HFFc6 (cell line): ENCODE results near the gene GALNT5. TPM values are rescaled to one million over a fixed set of nuclear protein-coding genes. Genes with fewer than 3 reads are reported as not detected.

Experiments used
- DNase-seq: peaks from one replicate; pipeline ENCODE4 v3.0.0-alpha.2; 2018
- H3K27ac Mint-ChIP-seq: 2 replicates; pipeline ENCODE4 v1.8.0; 2020; ENCODE audit warnings: mild to moderate bottlenecking, mixed read lengths
- H3K27me3 Mint-ChIP-seq: 2 replicates; pipeline ENCODE4 v1.8.0; 2021; ENCODE audit warnings: mild to moderate bottlenecking, moderate library complexity, mixed read lengths; ENCODE audit not compliant: insufficient read depth
- H3K36me3 Mint-ChIP-seq: 2 replicates; pipeline ENCODE4 v1.8.0; 2021; ENCODE audit warnings: low read depth, mixed read lengths
- H3K4me1 Mint-ChIP-seq: 2 replicates; pipeline ENCODE4 v1.8.0; 2020; ENCODE audit warnings: low read depth, mixed read lengths
- H3K4me3 Mint-ChIP-seq: 2 replicates; pipeline ENCODE4 v1.8.0; 2020; ENCODE audit warnings: mild to moderate bottlenecking, moderate library complexity, mixed read lengths
- H3K9me3 Mint-ChIP-seq: 2 replicates; pipeline ENCODE4 v1.8.0; 2020; ENCODE audit warnings: mild to moderate bottlenecking, mixed read lengths
- CTCF ChIP-seq: fragments of 200-600 bp; sonication (generic); IDR thresholded peaks from 2 replicates; pipeline ENCODE4 v1.5.0; 2021; ENCODE audit warnings: antibody characterized with exemption, mild to moderate bottlenecking
- total RNA-seq, 6 experiments: library from RNA; stranded (reverse); fragmentation: NEBNext Ultra II Directional; extraction: Animal tissue kit (Norgen Biotek cat#: 25700); gene quantifications; 2 replicates in 1 of 6; 3 replicates in 5 of 6; pipeline ENCODE4 v1.2.3, GENCODE V29; 2021

The GALNT5 gene
- total RNA-seq, 6 experiments from 2014 or later, result 27.6 to 70.0 (median 63.0) TPM

- H3K9me3 Mint-ChIP-seq, result peaks cover 6% of the 10 kb centered on the region
- H3K36me3 Mint-ChIP-seq, result peaks cover 9% of the 10 kb centered on the region
- peaks cover 74% of the 10 kb centered on the region for H3K4me1 Mint-ChIP-seq
- H3K4me3 Mint-ChIP-seq, result no peak overlapping the region
- no peak for TF ChIP-seq CTCF
- H3K27ac Mint-ChIP-seq, result no peak overlapping the region; the same call in 1 of the 2 replicates
- no peak for DNase-seq
- peaks cover 1% of the 10 kb centered on the region for H3K27me3 Mint-ChIP-seq
Observed at GRCh38 chr2:157231476-157231875, 26.0 kb upstream of the GALNT5 start.

DNA sequence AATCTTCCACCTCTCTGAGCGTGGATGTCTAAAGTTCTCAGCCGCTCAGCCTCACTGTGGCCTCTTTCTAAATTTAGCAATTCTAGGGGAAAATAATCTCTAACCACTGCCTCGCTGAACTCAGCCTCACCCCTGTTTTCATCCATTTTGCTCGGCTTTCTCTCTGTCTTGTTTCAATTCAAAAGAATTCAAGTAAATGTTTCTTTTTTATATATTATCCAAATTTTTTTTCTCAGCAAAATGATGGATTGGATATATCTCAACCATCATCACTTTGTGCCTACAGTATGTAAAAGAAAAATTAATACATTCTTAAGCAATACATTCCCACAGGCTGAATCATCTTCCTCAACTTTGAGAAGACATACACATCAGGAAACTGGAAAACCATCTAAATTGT lies 24.0 kb upstream of the GALNT5 start:
- peaks cover 6% of the 10 kb centered on the region for H3K9me3 Mint-ChIP-seq
- peaks cover 62% of the 10 kb centered on the region for H3K4me1 Mint-ChIP-seq
- peaks cover 3% of the 10 kb centered on the region for H3K27me3 Mint-ChIP-seq
- DNase-seq, result peak; percentile 40
- peak overlapping the region; percentile 74 for H3K4me3 Mint-ChIP-seq
- H3K27ac Mint-ChIP-seq, result peak overlapping the region; percentile 91
- TF ChIP-seq CTCF, result no peak
- peaks cover 9% of the 10 kb centered on the region; the same call in 1 of the 2 replicates for H3K36me3 Mint-ChIP-seq

- Mint-ChIP-seq H3K27ac (no peak overlapping the region), H3K4me3 (no peak overlapping the region), H3K36me3 (no peaks in the 10 kb centered on the region), H3K27me3 (peaks cover 2% of the 10 kb centered on the region; the same call in 1 of the 2 replicates), H3K4me1 (peaks cover 39% of the 10 kb centered on the region), H3K9me3 (no peaks in the 10 kb centered on the region)
- DNase-seq, result no peak
- TF ChIP-seq CTCF, result no peak
Observed at GRCh38 chr2:157236404-157236803, 21.1 kb upstream of the GALNT5 start.

- Mint-ChIP-seq H3K9me3 (no peaks in the 10 kb centered on the region), H3K27ac (no peak overlapping the region), H3K36me3 (no peaks in the 10 kb centered on the region), H3K4me1 (peaks cover 23% of the 10 kb centered on the region), H3K4me3 (no peak overlapping the region), H3K27me3 (peaks cover 2% of the 10 kb centered on the region; the same call in 1 of the 2 replicates)
- TF ChIP-seq CTCF, result no peak
- no peak for DNase-seq
Observed at GRCh38 chr2:157238296-157238695, 19.2 kb upstream of the GALNT5 start.

- peaks cover 52% of the 10 kb centered on the region for H3K4me1 Mint-ChIP-seq
Observed at GRCh38 chr2:157244691-157245090, 12.8 kb upstream of the GALNT5 start.

More at GRCh38 chr2:157244691-157245090, 12.8 kb upstream of the GALNT5 start:
- DNase-seq, result no peak
- TF ChIP-seq CTCF, result no peak
- Mint-ChIP-seq H3K9me3 (no peaks in the 10 kb centered on the region), H3K27me3 (no peaks in the 10 kb centered on the region; the same call in 1 of the 2 replicates), H3K4me3 (no peak overlapping the region), H3K36me3 (no peaks in the 10 kb centered on the region), H3K27ac (peak overlapping the region; percentile 99)
